Keratinocyte (primary cell): ENCODE results near the gene LRRC51. TPM values are rescaled to one million over a fixed set of nuclear protein-coding genes. Genes with fewer than 3 reads are reported as not detected.
A peak's percentile ranks its signal among the peaks of the same experiment; 100 is the strongest.

Source experiments
- DNase-seq: peaks from one replicate; pipeline ENCODE4 v3.0.0-alpha.2; 2011; ENCODE audit warnings: low read depth, missing footprints, low spot score
- FAIRE-seq: peaks from 2 replicates; lab custom pipeline; 2011; peaks lifted over from hg19 to GRCh38; lab: Jason Lieb, UNC
- H2AFZ ChIP-seq: 2 replicates; pipeline ENCODE4 v1.6.0; 2012; ENCODE audit warnings: low read length, control low read depth, inconsistent platforms; ENCODE audit not compliant: control insufficient read depth
- H3K27ac ChIP-seq: 2 replicates; pipeline ENCODE4 v1.5.1; 2011; ENCODE audit warnings: low read length; ENCODE audit not compliant: control insufficient read depth, insufficient read depth
- H3K27me3 ChIP-seq: 3 replicates; pipeline ENCODE4 v1.6.0; 2011; ENCODE audit warnings: low read length; ENCODE audit not compliant: control insufficient read depth, insufficient read depth; ENCODE audit errors: extremely low read depth
- H3K36me3 ChIP-seq, 2 experiments: 2 replicates in 1 of 2; 3 replicates in 1 of 2; pipeline ENCODE4 v1.5.1; 2011; ENCODE audit warnings: low read length in 2 of 2, mild to moderate bottlenecking in 1 of 2; ENCODE audit not compliant: control insufficient read depth in 2 of 2, insufficient read depth in 2 of 2; ENCODE audit errors: extremely low read depth in 1 of 2
- H3K4me1 ChIP-seq: 3 replicates; pipeline ENCODE4 v1.5.1; 2011; ENCODE audit warnings: low read length; ENCODE audit not compliant: control insufficient read depth, insufficient read depth; ENCODE audit errors: extremely low read depth
- H3K4me2 ChIP-seq: 3 replicates; pipeline ENCODE4 v1.6.0; 2011; ENCODE audit warnings: low read depth, low read length; ENCODE audit not compliant: control insufficient read depth, insufficient read depth; ENCODE audit errors: extremely low read depth
- H3K4me3 ChIP-seq, 3 experiments: fragments of 200-600 bp in 1 of 3; sonication (generic) in 1 of 3; 2 replicates in 2 of 3; 3 replicates in 1 of 3; pipeline ENCODE4 v1.5.1; 2011 to 2016; ENCODE audit warnings: low read length in 3 of 3, mild to moderate bottlenecking in 3 of 3, control low read depth in 2 of 3, inconsistent platforms in 1 of 3, low read depth in 1 of 3, mixed read lengths in 1 of 3, mixed run types in 1 of 3, moderate library complexity in 1 of 3; ENCODE audit not compliant: control insufficient read depth in 2 of 3, insufficient read depth in 2 of 3; ENCODE audit errors: extremely low read depth in 1 of 3
- H3K79me2 ChIP-seq: 2 replicates; pipeline ENCODE4 v1.6.0; 2012; ENCODE audit warnings: low read length; ENCODE audit not compliant: control insufficient read depth, insufficient read depth
- H3K9ac ChIP-seq: 3 replicates; pipeline ENCODE4 v1.6.0; 2011; ENCODE audit warnings: low read length; ENCODE audit not compliant: control insufficient read depth, insufficient read depth; ENCODE audit errors: extremely low read depth
- H3K9me1 ChIP-seq: 3 replicates; pipeline ENCODE4 v1.6.0; 2011; ENCODE audit warnings: low read length; ENCODE audit not compliant: control insufficient read depth, insufficient read depth; ENCODE audit errors: extremely low read depth
- H3K9me3 ChIP-seq: 2 replicates; pipeline ENCODE4 v1.5.1; 2012; ENCODE audit warnings: low read depth, low read length; ENCODE audit not compliant: control insufficient read depth
- H4K20me1 ChIP-seq: 3 replicates; pipeline ENCODE4 v1.6.0; 2011; ENCODE audit warnings: low read length; ENCODE audit not compliant: control insufficient read depth, insufficient read depth; ENCODE audit errors: extremely low read depth
- EZH2 ChIP-seq: IDR thresholded peaks from one replicate; pipeline ENCODE4 v1.6.1; 2012; ENCODE audit warnings: inconsistent platforms, mild to moderate bottlenecking, low read length, moderate library complexity
- dilution Hi-C: fragments of 300-500 bp; cut with MboI; formaldehyde crosslinking; loops from one replicate; pipeline ENCODE4 v1.7.0; 2020; ENCODE audit warnings: low sequenced_read_pairs; ENCODE audit not compliant: extremely low pct_ligation_motif_present
- polyA plus RNA-seq, 5 experiments: library from polyadenylated mRNA; depleted of rRNA in 3 of 5; stranded (reverse) in 3 of 5; stranded (forward) in 1 of 5; unstranded in 1 of 5; fragments of >200 nt; gene quantifications; 1 replicate in 1 of 5; 2 replicates in 3 of 5; 3 replicates in 1 of 5; pipeline versions ENCODE4 v1.2.1 to v1.2.3, GENCODE V29; 2011 to 2012; ENCODE audit warnings: missing spikeins in 2 of 5, low read depth in 1 of 5, low replicate concordance in 1 of 5
- TF ChIP-seq, protein P1 (sequence below), 3 experiments: IDR thresholded peaks in 1 of 3; conservative IDR thresholded peaks in 1 of 3; optimal IDR thresholded peaks in 1 of 3; 2 replicates in 2 of 3; 3 replicates in 1 of 3; pipeline versions ENCODE3 to v1.5.1; 2011; ENCODE audit warnings: low read length in 3 of 3, mild to moderate bottlenecking in 3 of 3, moderate library complexity in 2 of 3, control low read depth in 1 of 3, inconsistent platforms in 1 of 3; ENCODE audit not compliant: insufficient read depth in 2 of 3; ENCODE audit errors: extremely low read depth in 1 of 3

Gene LRRC51
- polyA plus RNA-seq, 1 donor (not counting 4 experiments of a cell fraction or from before 2014, with no cell fraction given) = 5.2 TPM

GRCh38 chr11:72105888-72106287 is 25.2 kb downstream of the LRRC51 start, which contains the start of gene TOMT:
Gene TOMT (plus strand): TSS chr11:72105924. CDS start chr11:72105952, 28 bp downstream.
- H3K4me3 ChIP-seq = no peak within 1 kb of the TSS
- H3K27me3 ChIP-seq = no peaks in the 10 kb centered on the region
- H3K27ac ChIP-seq = no peak within 1 kb of the TSS
- H3K36me3 ChIP-seq = peaks cover 1 to 18% of the 10 kb centered on the region in 2 experiments
- FAIRE-seq (no peak), DNase-seq (no peak)
- no peaks in the 10 kb centered on the region for H4K20me1 ChIP-seq
- dilution Hi-C loops = no loop called here
- TF ChIP-seq, protein P1, sequence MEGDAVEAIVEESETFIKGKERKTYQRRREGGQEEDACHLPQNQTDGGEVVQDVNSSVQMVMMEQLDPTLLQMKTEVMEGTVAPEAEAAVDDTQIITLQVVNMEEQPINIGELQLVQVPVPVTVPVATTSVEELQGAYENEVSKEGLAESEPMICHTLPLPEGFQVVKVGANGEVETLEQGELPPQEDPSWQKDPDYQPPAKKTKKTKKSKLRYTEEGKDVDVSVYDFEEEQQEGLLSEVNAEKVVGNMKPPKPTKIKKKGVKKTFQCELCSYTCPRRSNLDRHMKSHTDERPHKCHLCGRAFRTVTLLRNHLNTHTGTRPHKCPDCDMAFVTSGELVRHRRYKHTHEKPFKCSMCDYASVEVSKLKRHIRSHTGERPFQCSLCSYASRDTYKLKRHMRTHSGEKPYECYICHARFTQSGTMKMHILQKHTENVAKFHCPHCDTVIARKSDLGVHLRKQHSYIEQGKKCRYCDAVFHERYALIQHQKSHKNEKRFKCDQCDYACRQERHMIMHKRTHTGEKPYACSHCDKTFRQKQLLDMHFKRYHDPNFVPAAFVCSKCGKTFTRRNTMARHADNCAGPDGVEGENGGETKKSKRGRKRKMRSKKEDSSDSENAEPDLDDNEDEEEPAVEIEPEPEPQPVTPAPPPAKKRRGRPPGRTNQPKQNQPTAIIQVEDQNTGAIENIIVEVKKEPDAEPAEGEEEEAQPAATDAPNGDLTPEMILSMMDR (optimal IDR thresholded peaks at IDR 0.05 in 1 of 3, IDR thresholded peaks at IDR 0.05 in 1 of 3, conservative IDR thresholded peaks at IDR 0.05 in 1 of 3; ENCODE audit: extremely low read depth in 1 of 3, insufficient read depth in 2 of 3, low read length in 3 of 3) = no peak
- TF ChIP-seq EZH2 = no peak
- H3K9me1 ChIP-seq = no peaks in the 10 kb centered on the region
- H3K9me3 ChIP-seq = no peaks in the 10 kb centered on the region
- H3K9ac ChIP-seq = no peak within 1 kb of the TSS
- H3K4me2 ChIP-seq = no peak within 1 kb of the TSS
- no peak within 1 kb of the TSS for H2AFZ ChIP-seq
- H3K4me1 ChIP-seq = peaks cover 19% of the 10 kb centered on the region
- peaks cover 21% of the 10 kb centered on the region for H3K79me2 ChIP-seq

DNA sequence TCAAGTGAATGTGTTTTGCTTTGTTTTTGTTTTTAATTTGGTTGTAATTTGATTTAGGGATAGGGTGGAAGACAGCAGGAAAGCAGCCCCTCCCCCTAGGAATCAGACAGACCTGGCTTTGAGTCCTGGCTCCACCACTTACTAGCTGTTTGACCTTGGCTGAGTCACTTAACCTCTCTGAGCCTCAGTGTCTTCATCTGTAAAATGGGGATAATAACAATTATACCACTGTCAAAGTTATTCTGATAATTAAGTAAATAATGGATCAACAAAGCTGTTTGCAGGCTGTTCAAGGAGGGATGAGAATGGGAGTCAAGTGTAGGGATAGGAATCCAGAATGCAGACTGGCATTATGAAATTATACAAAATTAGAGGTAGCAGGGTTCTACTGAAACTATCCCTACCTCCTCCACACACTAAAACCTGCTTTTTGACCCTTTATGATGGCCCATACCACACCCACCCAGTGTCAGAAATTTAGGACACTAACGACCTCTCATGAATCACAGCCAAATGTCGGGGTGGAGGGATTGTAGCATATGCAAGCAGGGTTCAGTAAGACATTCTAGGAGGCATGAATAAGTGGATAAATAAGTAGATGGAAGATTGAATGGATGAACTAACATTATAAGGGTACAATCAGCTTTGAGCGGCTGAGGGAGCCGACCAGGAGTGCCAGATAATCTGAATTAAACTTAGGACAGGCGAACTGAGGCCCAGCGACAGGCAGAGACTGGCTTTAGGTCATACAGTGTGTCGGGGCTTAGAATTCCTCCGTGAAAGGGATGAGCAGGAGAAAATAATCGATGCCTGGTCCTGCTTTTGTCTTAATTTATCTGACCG is 30.9 kb downstream of the LRRC51 start:
- DNase-seq (no peak), FAIRE-seq (no peak)
- peaks cover 0 to 9% of the 10 kb centered on the region in 2 experiments for H3K36me3 ChIP-seq
- H3K9me3 ChIP-seq = no peaks in the 10 kb centered on the region
- H3K9me1 ChIP-seq = no peaks in the 10 kb centered on the region
- H3K4me3 ChIP-seq = peak overlapping the region; percentile 50 to 91 (median 62)
- peaks cover 43% of the 10 kb centered on the region for H3K4me1 ChIP-seq
- dilution Hi-C loops = no loop called here
- H4K20me1 ChIP-seq = no peaks in the 10 kb centered on the region
- peak overlapping the region; percentile 99 for H3K9ac ChIP-seq
- H3K27ac ChIP-seq = peak overlapping the region; percentile 99
- no peaks in the 10 kb centered on the region for H3K27me3 ChIP-seq
- TF ChIP-seq, protein P1 (optimal IDR thresholded peaks at IDR 0.05 in 1 of 3, IDR thresholded peaks at IDR 0.05 in 1 of 3, conservative IDR thresholded peaks at IDR 0.05 in 1 of 3; ENCODE audit: extremely low read depth in 1 of 3, insufficient read depth in 2 of 3, low read length in 3 of 3) = no peak
- TF ChIP-seq EZH2 = no peak
- peak overlapping the region; percentile 11 for H2AFZ ChIP-seq
- H3K79me2 ChIP-seq = peaks cover 3% of the 10 kb centered on the region
- H3K4me2 ChIP-seq = peak overlapping the region; percentile 85
